HG02943 (cell line): Measurements from ENCODE around the gene RBPJ.
A peak's percentile ranks its signal among the peaks of the same experiment; 100 is the strongest.
"Not testable (repeated sequence)": the region's sequence is repeated elsewhere in the genome, so short reads cannot be mapped to it uniquely, and the experiment has no call there.

ENCODE experiments used
- ATAC-seq: cut with Tn5 transposase; IDR thresholded peaks from one replicate; pipeline ENCODE4 v1.9.1; 2021; ENCODE audit warnings: mild to moderate bottlenecking, low read depth, moderate library complexity; ENCODE audit not compliant: unreplicated experiment

RBPJ gene

GRCh38 chr4:26300314-26301307, 20.2 kb upstream of the RBPJ start:
- no peak for ATAC-seq

- ATAC-seq = no peak
These were observed 18.5 kb upstream of the RBPJ start for GRCh38 chr4:26302031-26302899.

- ATAC-seq = no peak
These were observed 17.8 kb upstream of the RBPJ start for GRCh38 chr4:26303008-26303407.

- ATAC-seq = no peak
These were observed 13.6 kb upstream of the RBPJ start for GRCh38 chr4:26307037-26307800.

- ATAC-seq = no peak
These were observed 12.2 kb upstream of the RBPJ start for GRCh38 chr4:26308568-26308967.

GRCh38 chr4:26310264-26310663, 10.6 kb upstream of the RBPJ start:
- no peak for ATAC-seq

- no peak for ATAC-seq
These were observed 9.2 kb upstream of the RBPJ start for GRCh38 chr4:26311633-26312032.

GRCh38 chr4:26315316-26315932, 5.4 kb upstream of the RBPJ start:
- ATAC-seq = not testable (repeated sequence)

GRCh38 chr4:26317766-26318165, 3.0 kb upstream of the RBPJ start:
- ATAC-seq = no peak

GRCh38 chr4:26319467-26319948, 1.3 kb upstream of the RBPJ start:
- peak; percentile 78 for ATAC-seq

GRCh38 chr4:26319949-26320537, 771 bp upstream of the RBPJ start:
- ATAC-seq = peak; percentile 21

GRCh38 chr4:26321373-26322221, 783 bp downstream of the RBPJ start:
- no peak for ATAC-seq

- ATAC-seq = no peak
These were observed 1.5 kb downstream of the RBPJ start for GRCh38 chr4:26322346-26322745.

- ATAC-seq = no peak
These were observed 3.0 kb downstream of the RBPJ start for GRCh38 chr4:26323821-26324220.

GRCh38 chr4:26325191-26325590, 4.4 kb downstream of the RBPJ start:
- ATAC-seq = no peak

GRCh38 chr4:26326791-26327190, 6.0 kb downstream of the RBPJ start:
- no peak for ATAC-seq

- ATAC-seq = no peak
These were observed 9.5 kb downstream of the RBPJ start for GRCh38 chr4:26330186-26330787.

- no peak for ATAC-seq
These were observed 10.1 kb downstream of the RBPJ start for GRCh38 chr4:26330946-26331345.
